A549 treated with RU486 at 1 μM for 4 hours (cell line): ENCODE data around the gene ACSS1. TPM values are rescaled to one million over a fixed set of nuclear protein-coding genes. Genes with fewer than 3 reads are reported as not detected.

Experiments used
- total RNA-seq: library from RNA; stranded (reverse); fragments of 200-300 nt; extraction: Qiagen RNA extraction; gene quantifications from 5 replicates; pipeline ENCODE4 v1.2.3, GENCODE V29; 2022; ENCODE audit warnings: low read depth

ACSS1 gene
- 7.4 to 12.0 TPM (median 10.9 TPM) in 5 replicates for total RNA-seq

GRCh38 chr20:25058051-25058846 is at the start of gene ACSS1:
ACSS1 (minus strand) TSS chr20:25058139; CDS start chr20:25058102, 37 bp downstream.

GRCh38 chr20:25081730-25082497 is 24.0 kb upstream of the ACSS1 start, which contains the start of gene VSX1:
VSX1 (minus strand) TSS chr20:25082141; CDS start chr20:25082096, 45 bp downstream.

GRCh38 chr20:24992487-24993205 is 65.3 kb downstream of the ACSS1 start, which contains the start of gene APMAP:
APMAP (minus strand) TSS chr20:24992751; CDS start chr20:24992688, 63 bp downstream.

Other genes with a start within 250 kb of the ACSS1 start
- gene CST7, start 108.9 kb downstream of the ACSS1 start, total RNA-seq: not detected in 5 replicates
- 145 to 166 TPM (median 162 TPM) in 5 replicates for gene APMAP, start 65.4 kb downstream of the ACSS1 start, total RNA-seq
- 0.74 to 1.6 TPM (median 1.1 TPM) in 5 replicates for gene VSX1, start 24.0 kb upstream of the ACSS1 start, total RNA-seq
- 87.8 to 113 TPM (median 104 TPM) in 5 replicates for gene ENTPD6, start 137.6 kb upstream of the ACSS1 start, total RNA-seq
- gene PYGB, start 189.9 kb upstream of the ACSS1 start, total RNA-seq: 117 to 152 TPM (median 141 TPM) in 5 replicates